Stimulated activated CD8-positive, alpha-beta memory T cell treated with anti-CD3 and anti-CD28 coated beads, Interleukin-15, amount 100 ng/mL, for 48 hours (primary cell): Measurements from ENCODE around the gene MCF2L2.

Source experiments
- DNase-seq, 2 donors: peaks; one replicate each; pipeline ENCODE4 v3.0.0-alpha.2; 2020; ENCODE audit warnings: low read depth in 2 of 2

MCF2L2 gene

GRCh38 chr3:183293966-183294365 is 134.5 kb downstream of the MCF2L2 start:
- DNase-seq, result no peak

- no peak for DNase-seq
Measured at GRCh38 chr3:183291497-183292031, 136.9 kb downstream of the MCF2L2 start.

- DNase-seq, result no peak
Measured at GRCh38 chr3:183290216-183290615, 138.2 kb downstream of the MCF2L2 start.

- DNase-seq, result no peak
Measured at GRCh38 chr3:183288117-183288516, 140.3 kb downstream of the MCF2L2 start.

DNA sequence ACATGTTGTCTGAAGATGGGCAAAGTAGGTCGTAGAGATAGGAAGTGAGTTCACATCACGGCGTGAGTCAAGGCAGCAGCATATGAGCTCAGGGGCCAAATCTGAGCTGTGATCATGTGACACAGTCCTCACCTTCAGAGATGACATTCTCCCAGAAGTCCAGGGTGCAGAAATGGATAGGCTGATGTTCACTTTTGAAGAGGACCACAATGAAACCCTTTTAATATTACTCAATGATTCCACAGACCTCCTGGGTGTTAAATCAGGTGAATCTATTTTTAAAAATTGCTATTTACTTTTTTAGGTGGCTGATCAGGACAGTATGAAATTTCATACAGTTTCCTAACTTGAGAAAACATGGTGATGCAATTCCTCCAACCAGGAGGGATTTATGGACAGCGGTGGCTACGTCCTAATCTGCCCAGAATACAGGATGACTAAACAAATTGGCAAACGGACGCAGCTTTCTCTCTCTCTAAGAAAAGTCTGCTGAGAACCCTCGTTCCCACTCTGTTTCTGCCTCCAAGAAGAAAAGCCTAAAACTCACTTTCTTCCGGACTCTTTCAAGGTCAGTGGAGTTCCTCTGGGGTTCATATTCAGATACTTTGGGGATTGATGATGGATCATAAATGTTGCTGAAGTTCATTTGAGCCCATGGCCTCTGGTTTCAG is 141.0 kb downstream of the MCF2L2 start:
- DNase-seq, result no peak

DNA sequence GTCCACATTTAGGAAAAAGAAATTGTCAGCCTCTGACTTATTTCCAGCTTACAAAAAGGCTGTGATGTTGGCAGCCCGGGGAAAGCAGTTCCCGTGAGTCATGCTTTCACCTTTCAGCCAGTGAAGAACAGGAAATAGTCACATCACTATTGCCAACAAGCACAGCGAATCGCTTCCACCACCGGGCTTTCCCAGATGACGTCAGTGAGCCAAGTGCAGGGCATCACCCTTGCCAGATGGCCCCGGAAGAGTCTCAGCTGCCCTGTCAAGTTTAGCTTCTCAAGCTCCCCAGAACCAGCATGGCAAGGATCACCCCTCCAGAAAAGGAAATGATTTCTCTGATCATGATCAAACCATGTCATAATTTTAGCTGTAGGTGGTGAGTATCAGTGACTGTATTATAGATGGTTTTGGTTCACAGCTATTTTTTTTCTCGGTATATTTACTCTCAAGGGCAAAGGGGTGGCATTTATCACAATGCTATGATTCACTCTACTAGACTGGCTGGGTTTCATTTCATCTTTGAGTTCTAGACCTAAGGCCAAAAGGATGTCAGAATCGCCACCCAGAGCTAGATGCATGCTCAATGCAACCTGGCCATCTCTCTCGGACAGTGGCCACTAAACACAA is 142.5 kb downstream of the MCF2L2 start:
- peak; percentile 91 to 96 for DNase-seq

DNA sequence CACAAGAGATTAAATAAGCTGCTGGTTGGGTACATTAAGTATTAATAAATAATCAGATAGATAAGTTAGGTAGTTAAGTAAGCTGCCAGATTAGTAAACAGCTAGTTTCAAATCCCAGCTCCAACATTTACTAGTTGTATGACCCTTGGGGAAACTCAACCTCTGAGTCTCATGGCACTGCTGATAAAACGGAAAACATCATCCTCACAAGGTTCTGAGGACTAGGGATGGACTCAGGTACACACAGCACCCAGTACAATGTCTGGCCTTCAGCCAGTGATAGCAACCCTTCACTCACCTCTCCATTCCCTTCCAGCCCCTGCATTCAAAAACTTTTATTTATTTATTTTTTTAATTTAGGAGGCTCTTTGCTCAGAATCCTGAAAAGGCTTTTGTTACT is 143.1 kb downstream of the MCF2L2 start:
- DNase-seq, result no peak

DNA sequence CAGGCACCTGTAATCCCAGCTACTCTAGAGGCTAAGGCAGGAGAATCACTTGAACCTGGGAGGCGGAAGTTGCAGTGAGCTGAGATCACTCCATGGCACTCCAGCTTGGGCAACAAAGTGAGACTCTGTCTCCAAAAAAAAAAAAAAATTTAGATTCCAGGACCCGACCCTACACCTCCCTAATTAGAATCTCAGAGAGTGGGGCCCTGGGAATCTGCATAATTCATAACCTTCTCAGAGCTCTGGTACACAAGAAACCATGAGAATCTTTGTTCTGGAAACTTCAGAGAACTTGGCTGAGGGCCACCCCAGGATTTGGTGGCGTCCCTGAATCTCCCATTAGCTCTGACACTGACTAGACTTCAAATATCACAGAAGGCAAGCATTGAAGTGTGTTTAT is 143.8 kb downstream of the MCF2L2 start:
- no peak for DNase-seq

- no peak for DNase-seq
Measured at GRCh38 chr3:183283886-183284285, 144.5 kb downstream of the MCF2L2 start.

GRCh38 chr3:183281126-183281797 is 147.2 kb downstream of the MCF2L2 start:
- no peak for DNase-seq

- no peak for DNase-seq
Measured at GRCh38 chr3:183279371-183279770, 149.0 kb downstream of the MCF2L2 start.

DNA sequence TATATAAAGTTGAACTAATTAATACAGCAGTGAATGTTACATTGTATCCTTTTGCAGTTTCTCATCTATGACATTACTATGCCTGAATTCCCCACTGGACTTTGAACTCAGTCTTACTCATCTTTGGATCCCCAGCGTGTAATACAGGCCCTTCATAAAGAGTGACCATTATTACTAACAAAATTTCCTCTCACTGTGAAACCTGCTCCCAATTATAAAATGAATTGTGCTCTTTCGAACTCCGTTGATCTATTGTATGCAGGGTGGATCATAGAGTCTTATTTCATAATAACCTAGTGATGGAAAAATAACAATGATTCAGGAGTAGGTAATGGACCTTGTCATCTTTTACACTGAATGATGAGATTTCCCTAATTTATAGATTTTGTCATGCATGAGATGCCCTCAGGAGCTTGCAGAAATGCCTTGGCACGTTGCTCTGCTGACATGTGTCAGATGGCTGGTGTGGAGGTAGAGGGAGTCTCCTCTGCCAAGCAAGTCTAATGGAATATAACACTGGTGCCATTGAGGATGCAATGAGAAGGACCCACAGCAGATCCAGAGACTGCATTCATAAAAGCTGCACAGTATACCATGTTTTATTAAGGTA is 149.8 kb downstream of the MCF2L2 start:
- DNase-seq, result no peak

- no peak for DNase-seq
Measured at GRCh38 chr3:183277260-183277659, 151.2 kb downstream of the MCF2L2 start.

DNA sequence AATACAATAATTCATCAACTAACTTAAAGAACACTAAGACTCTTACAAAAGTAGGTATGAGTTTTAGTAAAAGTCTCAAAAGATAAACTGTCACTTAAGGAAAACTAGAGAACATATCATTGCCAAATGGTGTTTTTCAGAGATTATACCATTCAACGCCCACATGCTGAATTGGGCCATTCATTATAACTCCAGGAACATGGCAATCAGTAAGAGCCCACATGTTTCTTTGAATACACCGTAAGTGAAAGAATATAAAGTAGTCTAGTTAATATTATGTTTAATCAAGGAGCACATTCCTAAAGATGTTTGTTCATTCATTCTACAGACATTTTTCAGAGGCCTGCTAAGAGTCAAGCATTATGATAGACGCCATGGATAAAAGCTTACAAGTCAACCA is 152.5 kb downstream of the MCF2L2 start:
- no peak for DNase-seq

- DNase-seq, result no peak
Measured at GRCh38 chr3:183275418-183275817, 153.0 kb downstream of the MCF2L2 start.

GRCh38 chr3:183274609-183275008 is 153.8 kb downstream of the MCF2L2 start:
- DNase-seq, result no peak

DNA sequence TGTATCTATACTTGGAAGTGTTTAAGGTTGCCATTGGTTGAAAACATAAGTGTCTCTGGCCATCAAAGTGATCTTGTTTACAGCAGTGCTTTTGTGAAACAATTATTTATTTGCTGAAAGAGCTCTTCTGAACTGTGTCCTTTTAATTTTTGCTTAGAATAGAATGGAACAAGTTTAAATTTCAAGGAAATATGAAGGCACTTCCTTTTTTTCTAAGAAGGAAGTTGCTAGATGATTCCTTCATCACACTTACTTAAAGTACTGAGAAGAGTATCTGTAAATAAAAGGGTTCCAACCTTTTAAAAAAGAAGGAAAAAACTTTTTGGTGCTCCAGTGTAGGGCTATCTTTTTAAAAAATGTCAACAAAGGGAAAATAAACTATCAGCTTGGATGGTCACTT is 155.6 kb downstream of the MCF2L2 start:
- no peak for DNase-seq

DNA sequence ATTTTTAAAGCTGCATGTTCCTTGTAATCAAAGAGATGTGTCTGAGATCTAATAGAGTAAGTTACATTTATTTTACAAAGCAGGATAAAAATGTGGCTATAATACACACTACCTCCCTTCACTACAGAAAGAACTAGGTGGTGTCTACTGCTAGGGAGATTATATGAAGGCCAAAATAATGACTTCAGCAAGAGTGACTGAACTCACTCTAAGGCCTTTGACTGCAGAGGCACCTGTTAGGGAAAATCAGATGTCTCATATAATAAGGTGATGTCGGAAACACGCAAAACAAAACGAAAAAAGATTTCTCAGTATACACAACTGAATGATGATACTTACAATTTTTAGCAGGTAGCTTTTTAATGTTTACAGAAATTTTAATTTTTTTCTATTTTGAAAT is 156.3 kb downstream of the MCF2L2 start:
- DNase-seq, result no peak

DNA sequence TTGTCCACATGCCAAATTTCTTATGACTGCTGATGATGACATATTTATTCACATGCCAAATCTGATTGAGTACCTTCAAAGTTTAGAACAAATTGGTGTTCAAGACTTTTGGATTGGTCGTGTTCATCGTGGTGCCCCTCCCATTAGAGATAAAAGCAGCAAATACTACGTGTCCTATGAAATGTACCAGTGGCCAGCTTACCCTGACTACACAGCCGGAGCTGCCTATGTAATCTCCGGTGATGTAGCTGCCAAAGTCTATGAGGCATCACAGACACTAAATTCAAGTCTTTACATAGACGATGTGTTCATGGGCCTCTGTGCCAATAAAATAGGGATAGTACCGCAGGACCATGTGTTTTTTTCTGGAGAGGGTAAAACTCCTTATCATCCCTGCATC is 158.1 kb downstream of the MCF2L2 start:
- DNase-seq, result no peak

DNA sequence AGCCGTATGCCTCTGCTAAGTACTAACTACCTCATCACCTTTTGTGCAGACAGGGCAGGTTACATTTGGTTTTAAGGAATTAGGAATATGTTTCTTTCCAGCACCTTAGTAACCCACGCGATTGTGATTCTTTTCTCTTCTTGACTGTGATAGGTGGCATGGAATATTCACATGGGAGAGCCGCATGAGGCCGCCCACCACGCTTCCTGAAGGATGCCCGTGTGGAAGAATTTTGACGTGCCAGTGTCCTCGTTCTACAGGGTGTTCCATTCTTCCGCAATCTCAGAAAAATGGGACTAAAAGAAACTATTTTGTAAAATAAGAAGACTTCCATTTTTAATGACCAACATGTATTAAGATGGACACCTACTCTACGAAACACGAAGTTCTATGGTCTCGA is 159.1 kb downstream of the MCF2L2 start:
- DNase-seq, result no peak

DNA sequence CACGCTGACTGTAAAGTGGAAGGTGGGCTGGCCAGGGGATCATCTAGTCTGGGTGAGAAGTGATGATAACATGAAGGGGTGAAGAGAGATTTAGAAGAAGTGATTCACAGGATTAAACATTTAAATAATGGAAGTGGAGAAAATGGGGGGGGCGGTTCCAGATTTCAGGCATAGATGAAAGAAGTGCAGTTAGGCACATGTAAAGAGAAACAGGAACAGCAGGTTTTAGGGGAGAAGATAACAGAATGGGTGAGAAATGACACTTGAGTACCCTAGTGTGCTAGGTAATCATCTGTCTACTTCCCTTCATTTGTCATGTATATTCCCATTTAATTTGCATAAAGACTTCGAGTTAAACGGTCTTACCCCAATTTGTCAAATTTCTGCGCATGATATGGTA is 160.1 kb downstream of the MCF2L2 start:
- no peak for DNase-seq

DNA sequence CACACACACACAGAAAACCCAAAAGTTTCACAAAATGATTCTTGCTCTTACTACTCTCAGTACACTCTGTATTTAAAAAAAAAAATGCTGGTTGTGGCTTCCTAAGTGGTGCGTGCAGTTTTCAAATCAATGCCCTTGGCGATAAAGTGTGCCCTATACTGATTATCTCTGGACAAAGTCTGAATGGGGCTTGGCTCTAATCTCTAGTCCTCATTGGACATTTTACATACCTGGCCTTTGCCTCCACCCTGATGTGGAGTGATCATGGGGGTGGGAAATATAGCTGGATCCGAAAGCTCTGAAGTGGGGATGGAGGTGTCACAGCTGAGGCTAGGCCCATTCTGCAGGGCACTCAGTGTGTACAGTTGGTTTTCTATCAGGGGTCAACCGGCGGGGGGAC is 161.3 kb downstream of the MCF2L2 start:
- no peak for DNase-seq

GRCh38 chr3:183266454-183266853 is 162.0 kb downstream of the MCF2L2 start:
- DNase-seq, result no peak
